NCI-H345 (cell line): Measurements from ENCODE around the gene DCC.
"Not testable (repeated sequence)": the region's sequence is repeated elsewhere in the genome, so short reads cannot be mapped to it uniquely, and the experiment has no call there.

Experiments
- DNase-seq: peaks from one replicate; lab custom pipeline; 2025; lab: John Stamatoyannopoulos, UW

The DCC gene

GRCh38 chr18:53511725-53512124 lies 1171.7 kb downstream of the DCC start:
- not testable (repeated sequence) for DNase-seq

GRCh38 chr18:53521068-53521467 lies 1181.1 kb downstream of the DCC start:
- no peak for DNase-seq

- DNase-seq: no peak
Observed at GRCh38 chr18:53526101-53526870, 1186.3 kb downstream of the DCC start.

DNA sequence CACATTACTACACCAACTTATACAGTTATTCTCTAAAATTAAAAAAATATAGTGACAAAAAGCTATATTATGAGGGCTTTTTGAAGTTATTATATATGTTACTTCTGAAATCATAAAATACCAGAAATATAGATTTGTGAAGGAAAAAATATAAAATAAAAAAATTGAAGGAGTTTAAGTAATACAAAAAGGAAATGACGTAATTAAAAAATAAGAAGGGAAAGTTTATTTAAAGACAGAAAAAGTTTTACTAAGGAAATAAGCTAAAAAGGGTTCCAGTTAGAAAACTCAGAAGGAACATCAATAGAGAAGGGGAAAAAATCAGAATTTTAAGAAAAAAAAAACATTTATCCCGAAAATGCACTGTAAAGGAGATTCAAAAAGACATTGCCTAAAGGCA lies 1187.4 kb downstream of the DCC start:
- no peak for DNase-seq

DNA sequence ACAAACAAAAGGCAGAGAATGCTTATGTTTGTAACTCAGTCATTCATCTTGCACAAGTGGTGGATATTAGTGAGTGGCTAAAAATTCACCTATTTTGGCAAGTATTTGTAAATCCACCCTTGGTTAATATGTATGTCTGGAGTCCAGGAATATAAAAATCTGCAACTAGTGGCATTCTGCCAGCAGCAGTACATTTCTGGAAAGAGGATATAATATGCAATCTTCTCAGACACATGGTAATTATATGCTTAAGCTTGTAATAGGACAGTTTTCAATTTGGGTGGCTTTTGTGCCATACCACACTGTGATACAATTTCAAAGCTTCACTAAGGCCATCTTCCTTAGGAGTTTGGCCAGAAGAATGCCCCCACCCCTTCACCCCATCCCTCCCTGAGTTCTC lies 1191.2 kb downstream of the DCC start:
- no peak for DNase-seq

DNA sequence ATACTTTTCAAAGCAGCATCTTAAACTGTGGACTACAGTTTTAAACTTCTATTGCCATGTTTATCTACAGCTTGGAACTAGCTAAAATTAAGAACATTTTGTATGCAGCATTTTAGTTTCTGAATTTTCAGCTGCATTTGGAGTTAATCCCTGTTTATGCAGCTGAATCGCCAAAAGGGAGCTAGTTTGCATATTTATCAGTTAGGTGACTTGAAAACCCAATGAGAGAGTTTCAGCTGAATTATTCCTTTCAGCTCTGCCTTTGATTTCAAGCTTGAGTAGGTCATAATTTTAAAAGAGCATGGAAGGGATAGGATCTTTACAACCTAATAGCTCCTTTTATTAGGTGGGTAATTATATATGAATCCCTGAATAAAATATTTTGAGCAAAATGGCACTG lies 1191.9 kb downstream of the DCC start:
- DNase-seq: no peak

- DNase-seq: no peak
Observed at GRCh38 chr18:53534203-53534602, 1194.2 kb downstream of the DCC start.

GRCh38 chr18:53534695-53535094 lies 1194.7 kb downstream of the DCC start:
- no peak for DNase-seq

DNA sequence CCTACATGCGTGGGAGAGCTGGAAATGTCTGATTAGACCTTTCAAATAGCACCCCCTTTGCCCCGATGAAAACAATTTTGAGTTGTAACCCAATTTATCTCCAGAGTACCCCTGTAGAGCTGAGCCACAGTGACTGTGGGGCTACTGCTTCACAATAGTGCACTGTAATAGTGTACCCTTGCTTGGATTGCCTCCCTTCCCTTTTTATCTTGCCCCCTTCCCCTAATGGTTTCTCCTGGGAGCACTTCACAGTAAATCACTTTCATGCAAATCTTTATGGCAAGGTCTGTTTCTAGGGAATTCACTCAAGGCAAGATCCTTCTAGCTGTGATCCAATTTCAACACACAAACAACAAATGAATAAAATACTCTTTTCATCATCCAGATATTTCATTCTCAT lies 1196.9 kb downstream of the DCC start:
- DNase-seq: no peak

GRCh38 chr18:53541924-53542323 lies 1201.9 kb downstream of the DCC start:
- DNase-seq: no peak

GRCh38 chr18:53543711-53544110 lies 1203.7 kb downstream of the DCC start:
- no peak for DNase-seq

- DNase-seq: no peak
Observed at GRCh38 chr18:53544917-53545316, 1204.9 kb downstream of the DCC start.

DNA sequence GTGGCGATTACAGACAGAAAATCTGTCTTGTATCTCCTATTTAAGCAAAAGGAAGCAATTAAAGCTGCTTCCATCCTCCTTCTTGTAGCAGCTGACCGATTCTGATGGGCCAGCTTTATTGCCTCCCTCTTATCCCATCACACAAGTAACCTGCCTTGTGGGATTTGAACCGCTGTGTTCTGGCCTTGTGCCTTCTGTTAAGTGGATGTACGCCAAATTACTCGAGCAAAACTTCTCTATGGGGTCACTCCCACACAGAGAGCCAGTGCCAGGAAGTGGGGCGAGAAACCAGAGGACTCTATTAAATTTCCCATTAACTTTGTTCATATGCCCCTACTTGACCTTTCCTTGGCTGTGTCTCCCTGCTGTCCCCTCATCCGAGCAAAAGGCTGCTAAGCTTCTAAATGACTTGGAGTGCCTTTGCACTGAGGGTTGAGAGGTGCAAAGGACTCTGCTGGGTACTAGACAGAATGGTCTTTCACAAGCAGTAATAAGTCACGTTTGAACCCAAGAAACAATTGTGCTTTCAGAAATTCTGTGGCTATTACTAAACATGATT lies 1212.0 kb downstream of the DCC start:
- no peak for DNase-seq

- no peak for DNase-seq
Observed at GRCh38 chr18:53553030-53553429, 1213.0 kb downstream of the DCC start.

DNA sequence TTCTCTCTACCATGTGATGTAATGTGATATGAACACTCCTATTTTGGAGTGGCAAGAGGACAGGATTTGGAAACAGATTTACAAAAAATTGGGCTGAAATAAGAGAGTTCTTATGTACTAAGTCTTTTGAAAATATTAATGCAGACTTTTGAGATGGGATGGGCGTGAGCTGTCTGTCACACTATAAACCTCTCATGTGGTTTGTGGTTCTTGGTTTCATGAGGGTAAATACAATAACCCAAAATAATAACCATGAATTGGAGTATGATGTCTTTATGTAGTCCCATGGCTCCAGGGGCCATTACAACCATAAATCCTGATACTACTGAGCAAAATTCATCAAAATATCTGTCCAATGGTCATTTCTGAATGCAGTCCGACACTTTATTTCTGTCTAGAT lies 1216.5 kb downstream of the DCC start:
- no peak for DNase-seq

GRCh38 chr18:53560546-53560945 lies 1220.5 kb downstream of the DCC start:
- no peak for DNase-seq

DNA sequence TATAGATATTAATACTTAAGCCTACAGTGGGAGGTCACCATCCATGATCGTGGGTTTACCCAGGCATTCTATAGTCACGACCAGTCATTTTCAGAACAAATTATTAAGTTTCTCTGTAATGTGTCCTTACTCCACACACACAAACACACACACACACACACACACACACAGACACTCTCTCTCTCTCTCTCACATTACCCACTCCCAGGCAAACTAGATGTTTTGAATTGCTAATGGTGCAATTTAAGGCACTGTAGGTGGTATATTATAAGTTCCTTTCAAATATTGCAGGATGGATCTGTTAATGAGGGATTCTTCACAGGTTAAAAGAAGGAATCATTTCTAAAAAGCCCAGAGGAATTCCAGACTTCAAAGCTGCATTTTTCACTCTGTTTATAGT lies 1226.6 kb downstream of the DCC start:
- no peak for DNase-seq

DNA sequence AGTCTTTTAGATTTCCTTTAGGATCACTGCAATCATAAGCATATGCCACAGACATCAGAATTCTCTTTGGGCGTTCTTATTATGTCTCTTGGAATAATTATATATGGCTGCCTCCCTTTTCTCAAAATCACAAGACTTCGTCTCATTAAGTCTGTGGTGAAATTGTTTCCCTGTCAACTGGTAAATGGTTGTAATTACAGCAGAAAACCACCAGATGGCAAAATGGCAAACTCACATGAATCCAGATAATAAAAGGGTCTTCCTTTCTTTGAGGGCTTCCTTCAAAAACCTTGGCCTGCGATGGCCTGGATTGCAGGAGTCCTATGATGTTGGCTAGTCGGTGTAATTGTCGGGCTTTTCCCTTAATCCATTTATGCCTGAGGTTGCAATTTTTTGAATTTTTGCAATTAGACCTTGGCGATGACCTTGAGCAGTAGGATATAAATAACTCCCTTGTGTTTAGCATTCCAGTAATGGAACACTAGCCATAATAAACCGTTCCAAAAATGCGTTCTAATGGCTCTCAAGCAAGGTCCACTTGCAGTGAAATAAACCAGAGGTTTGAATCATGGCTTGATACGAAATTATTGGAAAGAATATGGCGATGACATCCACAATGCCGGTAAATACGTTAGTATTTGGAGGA lies 1228.1 kb downstream of the DCC start:
- no peak for DNase-seq
